ENCODE results near the gene ACO2. TPM values are rescaled to one million over a fixed set of nuclear protein-coding genes. Genes with fewer than 3 reads are reported as not detected.

Gene ACO2
- total RNA-seq, 1 experiment from 2014 or later, result 76.7 TPM

- ChIA-PET POLR2A (ENCODE audit: unreplicated experiment) (no interaction called here), CTCF (no interaction called here)
- peaks cover under 1% of the 10 kb centered on the region; the same call in 1 of the 2 replicates for H3K36me3 ChIP-seq (ENCODE audit: low read depth)
- H3K27ac ChIP-seq, result no peak overlapping the region
- no peak for DNase-seq
- H2AFZ ChIP-seq, result no peak overlapping the region
- no TSS peak for BruUV-seq (replicated peaks)
- H3F3A ChIP-seq (ENCODE audit: insufficient read depth, low read depth), result peaks cover 27% of the 10 kb centered on the region; the same call in 1 of the 2 replicates
- no peaks in the 10 kb centered on the region for H3K27me3 ChIP-seq (ENCODE audit: insufficient read depth, low read depth)
- H3K9me2 ChIP-seq (ENCODE audit: insufficient read depth), result no peaks in the 10 kb centered on the region
- H4K20me1 ChIP-seq (ENCODE audit: insufficient read depth), result peaks cover 76% of the 10 kb centered on the region
- H3K4me2 ChIP-seq, result no peak overlapping the region
- peaks cover 10% of the 10 kb centered on the region for H3K4me1 ChIP-seq (replicated peaks; ENCODE audit: insufficient read depth)
- no peaks in the 10 kb centered on the region for H3K9me3 ChIP-seq (ENCODE audit: insufficient read depth, low read depth)
- no peak overlapping the region for H3K4me3 ChIP-seq
- peaks cover 47% of the 10 kb centered on the region for H3K79me2 ChIP-seq (ENCODE audit: low read depth)
- intact Hi-C loops (cut with micrococcal nuclease; ENCODE audit: unreplicated experiment), result no loop called here
- TF ChIP-seq EZH2 (IDR thresholded peaks at IDR 0.05; ENCODE audit: low read depth), result no peak
- TF ChIP-seq, protein P1, sequence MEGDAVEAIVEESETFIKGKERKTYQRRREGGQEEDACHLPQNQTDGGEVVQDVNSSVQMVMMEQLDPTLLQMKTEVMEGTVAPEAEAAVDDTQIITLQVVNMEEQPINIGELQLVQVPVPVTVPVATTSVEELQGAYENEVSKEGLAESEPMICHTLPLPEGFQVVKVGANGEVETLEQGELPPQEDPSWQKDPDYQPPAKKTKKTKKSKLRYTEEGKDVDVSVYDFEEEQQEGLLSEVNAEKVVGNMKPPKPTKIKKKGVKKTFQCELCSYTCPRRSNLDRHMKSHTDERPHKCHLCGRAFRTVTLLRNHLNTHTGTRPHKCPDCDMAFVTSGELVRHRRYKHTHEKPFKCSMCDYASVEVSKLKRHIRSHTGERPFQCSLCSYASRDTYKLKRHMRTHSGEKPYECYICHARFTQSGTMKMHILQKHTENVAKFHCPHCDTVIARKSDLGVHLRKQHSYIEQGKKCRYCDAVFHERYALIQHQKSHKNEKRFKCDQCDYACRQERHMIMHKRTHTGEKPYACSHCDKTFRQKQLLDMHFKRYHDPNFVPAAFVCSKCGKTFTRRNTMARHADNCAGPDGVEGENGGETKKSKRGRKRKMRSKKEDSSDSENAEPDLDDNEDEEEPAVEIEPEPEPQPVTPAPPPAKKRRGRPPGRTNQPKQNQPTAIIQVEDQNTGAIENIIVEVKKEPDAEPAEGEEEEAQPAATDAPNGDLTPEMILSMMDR (conservative IDR thresholded peaks at IDR 0.05), result no peak
Observed at GRCh38 chr22:41538583-41538982, 69.7 kb downstream of the ACO2 start.

DNA sequence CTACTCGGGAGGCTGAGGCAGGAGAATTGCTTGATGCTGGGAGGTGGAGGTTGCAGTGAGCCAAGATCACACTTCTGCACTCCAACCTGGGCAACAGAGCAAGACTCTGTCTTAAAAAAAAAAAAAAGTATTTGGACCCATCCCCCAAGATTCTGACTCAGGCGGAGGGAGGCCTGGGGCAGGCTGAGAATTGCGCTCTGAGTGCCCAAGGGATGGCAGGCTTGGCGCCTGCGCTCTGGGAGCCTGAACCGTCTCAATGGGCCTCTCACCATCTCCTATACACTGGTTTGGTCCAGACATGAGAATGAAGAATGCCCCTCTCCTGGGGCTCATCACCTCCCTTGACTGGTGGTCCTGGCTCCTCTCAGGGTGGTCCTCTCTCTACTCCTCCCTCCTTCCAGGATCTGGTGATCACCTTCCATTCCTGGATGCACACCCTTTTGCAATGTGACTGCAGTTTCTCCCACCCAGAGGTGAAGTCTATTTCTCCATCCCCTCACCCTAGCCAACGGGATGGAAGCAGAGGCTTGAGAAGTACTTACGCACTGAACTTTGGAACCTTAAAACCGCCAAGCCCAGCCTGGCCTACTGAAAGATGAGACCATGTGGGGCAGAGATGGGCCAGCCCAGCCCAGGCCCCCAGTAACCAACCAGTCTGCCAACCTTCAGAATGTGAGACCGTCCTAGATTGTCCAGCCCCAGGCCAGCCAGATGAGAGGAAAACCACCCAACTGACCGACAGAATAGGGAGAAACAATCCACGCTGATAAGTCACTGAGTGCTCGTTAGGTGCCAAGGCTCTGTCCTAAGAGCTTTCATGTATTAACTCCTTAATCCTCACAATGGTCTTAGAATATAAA, 70.5 kb downstream of the ACO2 start:
- intact Hi-C loops (cut with micrococcal nuclease; ENCODE audit: unreplicated experiment), result loop anchor here (5.0 kb wide), 1 partner anchor 408 kb away; the partner anchor contains the start of gene CENPM
- no peaks in the 10 kb centered on the region for H3K9me2 ChIP-seq (ENCODE audit: insufficient read depth)
- peaks cover 19% of the 10 kb centered on the region; the same call in 1 of the 2 replicates for H3F3A ChIP-seq (ENCODE audit: insufficient read depth, low read depth)
- no peak overlapping the region for H3K27ac ChIP-seq
- H3K27me3 ChIP-seq (ENCODE audit: insufficient read depth, low read depth), result no peaks in the 10 kb centered on the region
- H3K4me3 ChIP-seq, result no peak overlapping the region
- no TSS peak for BruUV-seq (replicated peaks)
- TF ChIP-seq, protein P1 (conservative IDR thresholded peaks at IDR 0.05), result no peak
- TF ChIP-seq EZH2 (IDR thresholded peaks at IDR 0.05; ENCODE audit: low read depth), result no peak
- no peak overlapping the region for H3K4me2 ChIP-seq
- H3K4me1 ChIP-seq (replicated peaks; ENCODE audit: insufficient read depth), result peaks cover 10% of the 10 kb centered on the region
- peaks cover 68% of the 10 kb centered on the region for H4K20me1 ChIP-seq (ENCODE audit: insufficient read depth)
- ChIA-PET POLR2A (ENCODE audit: unreplicated experiment) (no interaction called here), CTCF (no interaction called here)
- peaks cover 47% of the 10 kb centered on the region for H3K79me2 ChIP-seq (ENCODE audit: low read depth)
- no peaks in the 10 kb centered on the region for H3K9me3 ChIP-seq (ENCODE audit: insufficient read depth, low read depth)
- H2AFZ ChIP-seq, result no peak overlapping the region
- no peaks in the 10 kb centered on the region for H3K36me3 ChIP-seq (ENCODE audit: low read depth)
- no peak for DNase-seq

DNA sequence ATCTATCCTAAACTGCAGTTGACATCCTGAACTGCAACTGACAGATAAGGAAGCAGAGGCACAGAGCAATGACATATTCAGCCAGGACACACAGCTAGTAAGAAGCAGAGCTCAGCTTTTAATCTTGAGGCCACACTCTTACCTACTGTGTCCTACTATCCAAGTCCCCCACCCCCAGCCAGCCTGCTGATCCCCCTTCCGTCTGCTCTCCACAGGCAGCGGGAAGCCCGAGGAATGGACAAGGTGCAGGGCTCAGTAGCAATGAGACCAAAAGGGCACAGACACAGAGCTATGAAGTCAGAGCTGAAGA, 71.0 kb downstream of the ACO2 start:
- Histone ChIP-seq H3K27ac (no peak overlapping the region), H3K4me1 (replicated peaks; ENCODE audit: insufficient read depth) (peaks cover 14% of the 10 kb centered on the region), H2AFZ (no peak overlapping the region), H4K20me1 (ENCODE audit: insufficient read depth) (peaks cover 62% of the 10 kb centered on the region), H3K9me2 (ENCODE audit: insufficient read depth) (no peaks in the 10 kb centered on the region), H3K36me3 (ENCODE audit: low read depth) (no peaks in the 10 kb centered on the region), H3K79me2 (ENCODE audit: low read depth) (peaks cover 47% of the 10 kb centered on the region), H3F3A (ENCODE audit: insufficient read depth, low read depth) (peaks cover 20% of the 10 kb centered on the region; the same call in 1 of the 2 replicates), H3K4me3 (no peak overlapping the region), H3K27me3 (ENCODE audit: insufficient read depth, low read depth) (no peaks in the 10 kb centered on the region), H3K4me2 (no peak overlapping the region), H3K9me3 (ENCODE audit: insufficient read depth, low read depth) (no peaks in the 10 kb centered on the region)
- TF ChIP-seq, protein P1 (conservative IDR thresholded peaks at IDR 0.05), result no peak
- no peak for TF ChIP-seq EZH2 (IDR thresholded peaks at IDR 0.05; ENCODE audit: low read depth)
- CTCF ChIA-PET, result no interaction called here
- POLR2A ChIA-PET (ENCODE audit: unreplicated experiment), result no interaction called here
- no peak for DNase-seq
- no TSS peak for BruUV-seq (replicated peaks)
- intact Hi-C loops (cut with micrococcal nuclease; ENCODE audit: unreplicated experiment), result loop anchor here (5.0 kb wide), 1 partner anchor 407 kb away; the partner anchor contains the start of gene CENPM
